HFF-Myc (cell line): ENCODE data around the gene LCP2.
A peak's percentile ranks its signal among the peaks of the same experiment; 100 is the strongest.

ENCODE experiments used
- DNase-seq: peaks from one replicate; pipeline ENCODE4 v3.0.0-alpha.2; 2011; ENCODE audit warnings: low read depth; ENCODE audit errors: extremely low read depth
- H3K4me3 ChIP-seq: replicated peaks from 2 replicates; pipeline ENCODE4 v1.5.1; 2011; ENCODE audit warnings: low read depth, mild to moderate bottlenecking, control low read depth, low read length
- TF ChIP-seq, protein P1 (sequence below): IDR thresholded peaks from 2 replicates; pipeline ENCODE4 v1.5.1; 2012; ENCODE audit warnings: mild to moderate bottlenecking, low read depth, low read length, control low read depth; ENCODE audit errors: missing control alignments

Gene LCP2

DNA sequence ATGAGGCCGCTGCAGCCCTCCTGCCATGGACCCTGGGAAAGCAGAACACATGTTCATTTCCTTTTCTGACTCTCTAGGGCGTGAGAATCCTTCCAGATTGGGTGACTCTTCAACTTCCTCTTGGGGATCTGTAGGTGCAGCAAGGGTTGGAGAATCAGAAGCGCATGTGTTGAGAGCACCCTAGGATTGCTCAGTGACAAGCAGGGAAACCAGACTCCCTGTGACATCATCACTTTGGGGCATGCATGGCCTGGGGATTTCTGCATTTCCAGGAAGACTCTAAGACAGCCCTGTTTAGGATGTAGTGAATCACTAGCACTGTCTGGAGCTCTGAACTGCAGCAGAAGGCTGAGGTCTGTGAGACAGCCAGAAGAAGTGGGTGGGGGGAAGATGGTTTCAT, 15.1 kb upstream of the LCP2 start:
- TF ChIP-seq, protein P1, sequence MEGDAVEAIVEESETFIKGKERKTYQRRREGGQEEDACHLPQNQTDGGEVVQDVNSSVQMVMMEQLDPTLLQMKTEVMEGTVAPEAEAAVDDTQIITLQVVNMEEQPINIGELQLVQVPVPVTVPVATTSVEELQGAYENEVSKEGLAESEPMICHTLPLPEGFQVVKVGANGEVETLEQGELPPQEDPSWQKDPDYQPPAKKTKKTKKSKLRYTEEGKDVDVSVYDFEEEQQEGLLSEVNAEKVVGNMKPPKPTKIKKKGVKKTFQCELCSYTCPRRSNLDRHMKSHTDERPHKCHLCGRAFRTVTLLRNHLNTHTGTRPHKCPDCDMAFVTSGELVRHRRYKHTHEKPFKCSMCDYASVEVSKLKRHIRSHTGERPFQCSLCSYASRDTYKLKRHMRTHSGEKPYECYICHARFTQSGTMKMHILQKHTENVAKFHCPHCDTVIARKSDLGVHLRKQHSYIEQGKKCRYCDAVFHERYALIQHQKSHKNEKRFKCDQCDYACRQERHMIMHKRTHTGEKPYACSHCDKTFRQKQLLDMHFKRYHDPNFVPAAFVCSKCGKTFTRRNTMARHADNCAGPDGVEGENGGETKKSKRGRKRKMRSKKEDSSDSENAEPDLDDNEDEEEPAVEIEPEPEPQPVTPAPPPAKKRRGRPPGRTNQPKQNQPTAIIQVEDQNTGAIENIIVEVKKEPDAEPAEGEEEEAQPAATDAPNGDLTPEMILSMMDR = no peak
- no peak overlapping the region for H3K4me3 ChIP-seq
- DNase-seq = no peak

DNA sequence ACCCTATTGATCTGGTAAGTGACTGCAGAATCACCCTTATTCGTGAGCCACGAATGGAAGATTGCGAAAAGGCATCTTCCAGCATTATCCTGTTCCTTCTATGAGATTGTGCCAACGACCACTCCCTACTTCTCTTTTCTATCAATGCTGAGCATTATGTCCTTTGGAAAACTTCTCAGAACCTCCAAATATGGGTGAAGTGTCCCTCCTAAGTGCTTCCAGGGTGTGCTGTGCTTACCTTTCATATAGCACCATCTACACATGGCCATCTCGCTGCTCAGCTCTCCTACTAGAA, 14.7 kb upstream of the LCP2 start:
- TF ChIP-seq, protein P1 = no peak
- no peak overlapping the region for H3K4me3 ChIP-seq
- no peak for DNase-seq

DNA sequence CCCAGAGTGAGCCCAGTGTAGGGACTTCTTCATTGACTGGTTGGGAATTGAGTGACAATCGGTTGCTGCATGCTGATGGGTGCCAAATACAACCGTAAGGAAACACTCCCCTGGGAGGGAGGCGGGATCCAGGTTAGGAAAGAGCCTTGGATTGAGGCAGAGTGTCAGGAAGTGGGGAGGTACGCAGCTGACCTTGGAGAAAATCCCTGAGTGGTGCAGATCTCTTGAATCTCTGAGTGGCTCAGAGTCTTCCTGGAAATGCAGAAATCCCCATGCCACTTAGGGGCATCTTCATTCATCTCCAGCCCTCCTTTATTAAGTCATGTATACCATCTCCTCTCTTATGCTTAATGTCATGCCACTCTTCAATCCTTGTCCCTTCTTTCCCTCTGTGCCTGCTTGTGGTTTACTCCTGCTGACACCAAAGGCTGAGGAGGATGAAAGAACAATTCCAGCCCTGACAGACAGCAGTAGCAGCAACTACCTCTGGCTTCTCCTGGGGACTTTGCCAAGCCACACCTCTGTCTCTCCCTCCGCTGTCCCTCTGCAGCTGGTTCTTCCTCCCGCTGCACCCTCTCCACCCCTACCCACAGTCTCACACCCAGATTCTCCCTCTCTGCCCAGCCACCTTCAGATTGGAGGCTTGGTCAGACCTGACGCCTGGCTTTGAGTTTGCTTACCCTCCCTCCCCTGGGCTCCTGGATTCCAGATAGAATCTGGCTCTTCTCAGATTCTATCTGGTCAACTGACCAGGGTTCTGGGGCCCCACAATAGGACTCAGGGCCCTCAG, 14.1 kb upstream of the LCP2 start:
- TF ChIP-seq, protein P1 = no peak
- DNase-seq = no peak

DNA sequence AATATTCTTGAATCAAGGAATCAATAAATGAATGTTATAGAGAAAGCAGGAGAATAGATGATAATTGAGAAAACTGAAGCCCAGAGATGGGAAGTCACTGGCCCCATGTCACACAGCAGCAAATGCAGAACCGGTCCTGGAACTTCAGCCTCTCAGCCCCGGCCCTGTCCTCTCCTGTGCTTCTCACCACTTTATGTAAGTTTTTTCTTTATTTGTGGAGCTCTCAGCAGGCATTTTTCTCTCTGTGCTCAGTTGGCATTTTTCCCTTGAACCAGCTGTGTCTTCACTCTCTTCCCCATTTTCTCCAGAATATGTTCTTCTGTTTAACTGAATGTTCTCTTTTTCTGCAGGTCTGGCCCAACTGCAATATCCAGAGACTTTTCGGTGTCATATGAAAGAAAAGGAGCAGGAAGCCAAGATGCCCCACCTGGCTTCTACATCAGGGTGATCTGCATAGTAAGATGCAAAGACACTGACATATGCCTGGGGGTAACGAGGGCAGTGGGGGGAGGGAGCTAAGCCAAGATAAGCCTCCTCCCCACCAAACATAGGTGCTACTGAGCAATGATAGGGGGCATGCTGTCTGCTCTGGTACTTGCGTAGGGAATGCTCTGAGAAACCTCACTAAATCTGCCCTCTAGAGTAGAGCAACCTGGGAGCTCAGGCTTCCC, 12.8 kb upstream of the LCP2 start:
- DNase-seq = no peak
- TF ChIP-seq, protein P1 = no peak

More for the DNA sequence above, 14.1 kb upstream of the LCP2 start:
- no peak overlapping the region for H3K4me3 ChIP-seq

DNA sequence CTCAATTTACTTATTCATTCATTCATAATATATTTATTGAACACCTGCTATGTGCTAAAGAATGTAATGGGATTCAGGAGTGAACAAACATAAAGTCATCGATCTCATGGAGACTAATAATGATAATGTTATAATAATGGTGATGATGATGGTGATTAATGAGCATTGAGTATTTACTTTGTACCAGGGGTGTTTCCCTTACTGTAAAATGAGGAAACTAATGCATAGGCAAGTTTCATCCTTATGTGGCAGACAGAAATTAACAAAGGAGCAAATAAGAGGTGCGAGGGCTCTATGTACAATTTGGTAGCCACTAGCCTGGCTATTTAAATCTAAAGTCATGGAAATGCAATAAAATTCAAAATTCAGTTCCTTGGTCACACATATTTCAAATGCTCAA, 11.1 kb upstream of the LCP2 start:
- TF ChIP-seq, protein P1 = no peak
- no peak for DNase-seq
- no peak overlapping the region for H3K4me3 ChIP-seq

More for the DNA sequence above, 12.8 kb upstream of the LCP2 start:
- no peak overlapping the region for H3K4me3 ChIP-seq

DNA sequence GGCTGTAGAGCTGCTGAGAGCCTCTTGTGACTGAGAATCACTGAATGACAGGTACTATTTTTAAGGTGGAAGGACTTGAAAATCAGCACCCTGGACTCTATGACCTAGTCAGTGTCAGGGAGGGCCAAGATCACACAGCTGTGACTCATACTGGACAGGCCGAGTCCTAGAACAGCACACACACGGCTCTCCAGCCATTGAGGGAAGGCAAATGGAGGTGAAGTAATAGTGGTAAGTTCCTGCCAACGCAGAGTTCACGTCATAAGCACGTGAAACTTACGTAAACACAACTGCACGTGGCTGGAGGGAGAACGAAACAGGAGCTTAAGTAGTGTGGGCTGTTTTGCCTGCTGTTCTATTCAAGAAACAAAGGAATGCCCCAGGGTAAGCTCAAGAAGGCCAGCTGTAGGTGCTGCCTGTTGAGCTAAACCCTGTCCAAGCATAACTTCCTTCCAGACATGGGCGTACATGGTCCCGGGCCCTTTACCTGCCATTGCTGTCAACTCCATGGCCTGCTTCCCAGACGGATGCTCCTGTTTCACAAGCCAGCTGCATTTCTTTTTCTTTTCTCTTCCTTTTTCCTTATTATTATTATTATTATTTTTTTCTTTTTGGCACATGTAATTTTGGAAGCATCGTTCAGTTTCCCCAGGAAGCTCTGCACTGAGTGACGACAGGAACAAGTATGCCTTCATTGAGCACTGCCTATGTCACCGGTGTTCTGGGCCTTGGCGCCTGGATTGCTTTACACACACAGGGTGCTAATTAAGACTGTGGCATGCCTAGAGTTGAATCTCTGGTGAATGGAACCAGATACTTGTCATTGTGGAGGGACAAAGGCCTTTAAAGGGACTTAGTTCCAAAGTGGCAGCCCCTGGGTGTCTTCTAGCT, 10.2 kb upstream of the LCP2 start:
- DNase-seq = peak; percentile 37

More for the DNA sequence above, 10.2 kb upstream of the LCP2 start:
- TF ChIP-seq, protein P1 = no peak
- H3K4me3 ChIP-seq = no peak overlapping the region
